Stimulated activated CD8-positive, alpha-beta memory T cell treated with anti-CD3 and anti-CD28 coated beads, Interleukin-4, amount 100 ng/mL, for 48 hours (primary cell): ENCODE data around the gene NAA40.

ENCODE experiments used
- DNase-seq: peaks from one replicate; pipeline ENCODE4 v3.0.0-alpha.2; 2020

Gene NAA40

DNA sequence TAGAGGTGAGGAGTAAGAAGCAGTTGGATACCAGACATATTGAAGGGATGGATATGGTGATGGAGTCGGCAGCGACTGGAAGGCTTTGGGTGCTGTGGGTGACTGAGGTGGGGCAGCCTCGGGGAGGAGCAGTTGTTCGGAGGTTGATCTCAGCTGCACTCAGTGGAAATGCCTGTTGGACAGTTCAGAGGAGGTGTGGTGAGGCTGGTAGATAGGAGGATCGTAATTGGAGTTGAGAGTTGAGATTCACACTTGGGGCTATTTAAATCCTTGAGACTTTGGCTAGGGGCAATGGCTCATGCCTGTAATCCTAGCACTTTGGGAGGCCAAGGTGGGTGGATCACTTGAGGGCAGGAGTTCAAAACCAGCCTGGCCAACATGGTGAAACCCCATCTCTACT lies 54.3 kb downstream of the NAA40 start:
- DNase-seq: no peak

DNA sequence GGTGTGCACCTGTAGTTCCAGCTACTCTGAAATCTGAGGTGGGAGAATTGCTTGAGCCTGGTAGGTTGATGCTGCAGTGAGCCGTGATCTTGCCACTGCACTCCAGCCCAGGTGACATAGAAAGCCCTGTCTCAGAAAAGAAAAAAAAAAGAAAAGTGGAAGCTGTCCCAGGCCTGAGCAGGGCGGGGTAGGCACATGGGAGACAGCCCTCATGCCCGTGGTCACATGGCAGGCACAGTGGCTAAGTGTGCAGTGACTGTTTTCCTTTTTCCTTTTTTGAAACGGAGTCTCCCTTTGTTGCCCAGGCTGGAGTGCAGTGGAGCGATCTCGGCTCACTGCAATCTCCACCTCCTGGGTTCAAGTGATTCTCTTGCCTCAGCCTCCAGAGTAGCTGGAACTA lies 55.2 kb downstream of the NAA40 start:
- no peak for DNase-seq

DNA sequence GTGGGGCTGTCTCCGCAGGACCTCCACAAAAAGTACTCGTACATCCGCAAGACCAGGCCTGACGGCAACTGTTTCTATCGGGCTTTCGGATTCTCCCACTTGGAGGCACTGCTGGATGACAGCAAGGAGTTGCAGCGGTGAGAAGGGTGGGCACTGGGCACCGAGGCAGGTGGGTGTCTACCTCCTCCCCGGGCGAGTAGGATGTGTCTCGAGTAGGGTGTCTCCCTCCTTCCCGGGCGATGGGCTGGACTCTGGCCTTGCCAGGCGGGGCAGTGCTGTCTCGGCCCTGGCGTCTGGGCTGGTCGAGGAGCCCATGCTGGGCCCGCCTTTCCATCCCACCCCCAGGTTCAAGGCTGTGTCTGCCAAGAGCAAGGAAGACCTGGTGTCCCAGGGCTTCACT lies 57.7 kb downstream of the NAA40 start:
- no peak for DNase-seq

DNA sequence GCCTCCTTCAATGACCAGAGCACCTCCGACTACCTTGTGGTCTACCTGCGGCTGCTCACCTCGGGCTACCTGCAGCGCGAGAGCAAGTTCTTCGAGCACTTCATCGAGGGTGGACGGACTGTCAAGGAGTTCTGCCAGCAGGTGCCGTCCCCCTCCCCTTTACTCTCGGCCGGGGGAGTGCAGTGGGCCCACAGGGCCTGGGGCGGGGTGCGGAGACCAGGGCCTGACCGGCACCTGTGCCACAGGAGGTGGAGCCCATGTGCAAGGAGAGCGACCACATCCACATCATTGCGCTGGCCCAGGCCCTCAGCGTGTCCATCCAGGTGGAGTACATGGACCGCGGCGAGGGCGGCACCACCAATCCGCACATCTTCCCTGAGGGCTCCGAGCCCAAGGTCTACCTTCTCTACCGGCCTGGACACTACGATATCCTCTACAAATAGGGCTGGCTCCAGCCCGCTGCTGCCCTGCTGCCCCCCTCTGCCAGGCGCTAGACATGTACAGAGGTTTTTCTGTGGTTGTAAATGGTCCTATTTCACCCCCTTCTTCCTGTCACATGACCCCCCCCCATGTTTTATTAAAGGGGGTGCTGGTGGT lies 58.4 kb downstream of the NAA40 start:
- DNase-seq: no peak

DNA sequence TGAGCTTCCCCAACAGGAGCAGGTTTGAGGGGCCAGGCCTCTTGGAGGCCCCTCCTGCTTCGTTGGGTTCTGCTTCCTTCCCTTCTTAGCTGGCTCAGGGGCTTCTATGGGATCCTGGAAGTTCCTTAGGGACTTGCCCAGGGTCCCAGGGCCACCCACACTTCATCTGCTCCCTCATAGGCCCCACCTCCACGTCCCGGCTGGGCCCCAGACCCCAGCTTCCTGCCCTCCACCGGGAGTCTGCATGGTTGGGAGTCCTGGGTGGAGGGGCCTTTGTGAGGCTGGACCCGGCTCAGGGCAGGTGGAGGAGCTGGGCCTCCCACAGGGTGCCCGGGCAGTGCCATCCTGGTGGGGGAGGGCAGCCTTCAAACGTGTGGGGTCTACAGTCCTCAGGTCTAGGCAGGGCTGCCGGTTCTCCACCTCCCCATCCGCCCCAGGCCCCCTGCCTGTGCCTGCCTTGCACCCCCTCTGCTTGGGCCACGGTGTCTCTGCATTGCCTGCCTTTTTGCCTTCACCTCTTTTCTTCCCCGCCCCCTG lies 59.1 kb downstream of the NAA40 start:
- DNase-seq: no peak

DNA sequence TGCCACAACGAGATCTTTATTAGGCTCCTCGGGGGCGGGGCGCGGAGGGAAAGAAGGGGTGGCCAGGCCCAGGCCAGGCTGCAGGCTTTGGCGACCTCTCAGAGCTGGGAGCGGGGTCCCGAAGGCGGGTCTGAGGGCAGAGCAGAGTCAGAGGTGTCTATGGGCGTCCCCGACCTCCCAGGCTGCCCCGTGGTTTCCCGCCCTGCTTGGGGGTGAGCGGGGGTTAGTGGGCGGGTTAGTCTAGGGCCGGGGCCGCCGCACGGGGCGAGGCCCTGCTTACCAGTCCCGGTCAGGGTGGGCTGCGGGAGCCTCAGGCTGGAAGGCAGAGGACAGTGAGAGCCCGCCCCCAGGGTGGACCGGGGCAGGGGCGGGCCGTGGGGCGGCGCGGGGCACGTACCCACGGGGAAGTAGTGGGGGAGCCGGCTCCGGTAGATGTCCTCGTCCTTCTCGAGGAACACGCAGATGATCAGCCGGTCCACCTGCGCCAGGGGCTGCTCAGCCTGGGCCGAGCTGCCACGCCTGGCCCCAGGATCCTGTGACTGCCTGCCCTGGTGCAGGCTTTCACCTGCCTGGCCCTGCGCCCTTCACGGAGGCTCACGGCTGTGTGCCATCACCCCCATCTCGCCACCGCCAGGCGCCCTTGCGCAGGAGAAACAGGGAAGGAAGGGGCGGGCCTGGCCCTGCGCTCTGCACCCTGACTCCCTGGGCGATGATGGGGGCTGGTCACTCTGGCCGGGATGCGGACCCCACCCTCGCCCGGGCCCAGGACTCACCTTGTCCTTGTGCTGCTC lies 60.0 kb downstream of the NAA40 start:
- no peak for DNase-seq

DNA sequence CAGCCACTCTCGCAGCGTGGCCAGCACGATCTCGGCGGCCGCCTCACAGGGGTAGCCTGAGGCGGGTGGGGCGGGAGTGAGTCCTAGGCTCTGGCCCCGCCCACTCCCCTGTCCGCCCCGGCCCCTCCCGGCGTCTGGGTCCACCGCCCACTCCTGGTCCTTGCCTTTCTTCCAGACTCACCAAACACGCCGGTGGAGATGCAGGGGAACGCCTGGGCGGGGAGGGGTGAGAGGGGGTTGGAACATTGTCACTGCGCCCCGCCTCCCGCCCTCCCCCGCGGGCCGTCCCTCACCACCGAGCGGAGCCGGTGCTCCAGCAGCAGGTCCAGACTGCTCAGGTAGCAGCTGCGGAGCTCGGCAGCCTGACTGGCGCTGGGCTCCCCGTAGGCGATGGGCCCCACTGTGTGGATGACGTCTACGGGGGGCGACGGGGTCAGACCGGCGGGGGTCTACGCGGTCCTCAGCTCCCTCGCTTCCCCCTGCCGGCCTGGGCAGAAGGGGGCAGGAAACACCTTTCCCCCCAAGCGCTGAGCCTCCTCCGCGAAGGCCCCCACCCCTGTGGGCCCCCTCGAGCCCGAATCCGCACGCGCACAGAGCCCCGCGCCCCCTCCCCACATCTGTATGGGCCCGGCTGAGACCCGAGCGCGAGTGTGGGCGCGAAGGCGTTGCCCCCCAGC lies 60.7 kb downstream of the NAA40 start:
- DNase-seq: peak; percentile 74

DNA sequence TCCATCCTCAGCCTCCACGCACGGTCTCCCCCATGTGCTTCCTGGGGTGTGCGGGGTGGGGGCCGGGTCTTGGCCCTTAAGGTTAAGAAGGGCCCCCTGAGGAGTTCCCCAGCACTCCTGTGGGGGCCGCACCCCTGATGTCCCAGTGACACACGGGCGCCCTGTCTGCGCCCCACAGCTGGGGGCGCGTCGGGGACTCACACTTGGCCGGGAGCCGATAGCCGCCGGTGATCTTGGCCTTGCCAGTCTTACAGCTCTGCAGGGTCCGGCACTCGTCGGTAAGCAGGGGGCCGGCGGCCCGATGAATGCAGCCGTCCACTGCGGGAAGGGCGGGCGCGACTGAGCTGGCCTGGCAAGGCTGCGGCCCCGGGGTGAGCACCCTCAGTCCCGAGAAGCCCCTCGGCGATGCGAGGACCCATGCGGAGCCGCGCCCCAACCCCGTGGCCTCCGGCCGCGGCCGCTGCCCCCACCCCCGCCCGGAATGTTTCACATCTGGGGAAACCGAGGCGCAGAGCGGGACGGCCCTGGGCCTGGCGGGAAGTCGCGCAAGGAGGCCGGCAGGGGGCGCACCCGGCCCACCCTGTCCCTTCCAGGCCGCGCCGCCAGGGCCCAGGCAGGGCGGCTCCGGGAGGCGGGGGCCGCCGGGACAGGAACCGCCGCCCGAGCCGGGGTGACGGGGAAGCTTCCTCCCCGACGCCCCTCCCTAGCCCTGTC lies 61.4 kb downstream of the NAA40 start:
- DNase-seq: peak; percentile 78

DNA sequence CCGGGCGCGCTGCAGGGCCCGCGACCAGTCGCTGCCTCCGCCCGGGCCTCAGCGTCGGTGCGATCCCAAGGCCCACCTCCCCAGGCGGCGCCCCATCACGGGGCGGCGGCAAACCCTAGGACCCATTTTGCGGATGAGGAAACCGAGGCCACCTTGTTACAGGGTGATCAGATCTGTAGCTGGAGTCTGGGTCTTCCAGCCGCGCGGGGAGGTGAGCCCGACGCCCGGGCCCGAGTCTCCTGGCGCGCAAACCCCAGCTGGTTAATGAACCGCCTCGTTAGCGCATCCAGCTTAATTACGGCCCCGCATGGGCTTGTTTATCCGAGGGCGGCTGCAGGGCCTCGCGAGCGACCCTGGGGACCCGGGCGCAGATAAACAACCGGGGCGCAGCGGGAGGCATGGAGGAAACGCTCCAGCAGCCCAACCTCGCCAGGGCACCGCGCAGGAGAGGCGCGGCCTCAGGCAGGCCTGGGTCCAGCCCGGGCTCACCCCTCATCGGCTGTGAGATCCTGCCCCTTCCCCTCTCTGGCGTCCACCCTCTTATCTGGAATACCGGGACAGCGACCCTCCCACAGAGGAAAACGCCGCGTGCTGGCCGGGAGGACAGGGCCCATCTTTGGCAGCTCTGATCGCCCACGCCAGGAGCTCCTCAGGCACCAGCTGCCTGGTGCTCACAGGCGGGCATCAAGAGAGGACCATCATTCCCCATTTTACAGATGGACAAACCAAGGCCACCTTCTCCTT lies 62.1 kb downstream of the NAA40 start:
- DNase-seq: no peak

DNA sequence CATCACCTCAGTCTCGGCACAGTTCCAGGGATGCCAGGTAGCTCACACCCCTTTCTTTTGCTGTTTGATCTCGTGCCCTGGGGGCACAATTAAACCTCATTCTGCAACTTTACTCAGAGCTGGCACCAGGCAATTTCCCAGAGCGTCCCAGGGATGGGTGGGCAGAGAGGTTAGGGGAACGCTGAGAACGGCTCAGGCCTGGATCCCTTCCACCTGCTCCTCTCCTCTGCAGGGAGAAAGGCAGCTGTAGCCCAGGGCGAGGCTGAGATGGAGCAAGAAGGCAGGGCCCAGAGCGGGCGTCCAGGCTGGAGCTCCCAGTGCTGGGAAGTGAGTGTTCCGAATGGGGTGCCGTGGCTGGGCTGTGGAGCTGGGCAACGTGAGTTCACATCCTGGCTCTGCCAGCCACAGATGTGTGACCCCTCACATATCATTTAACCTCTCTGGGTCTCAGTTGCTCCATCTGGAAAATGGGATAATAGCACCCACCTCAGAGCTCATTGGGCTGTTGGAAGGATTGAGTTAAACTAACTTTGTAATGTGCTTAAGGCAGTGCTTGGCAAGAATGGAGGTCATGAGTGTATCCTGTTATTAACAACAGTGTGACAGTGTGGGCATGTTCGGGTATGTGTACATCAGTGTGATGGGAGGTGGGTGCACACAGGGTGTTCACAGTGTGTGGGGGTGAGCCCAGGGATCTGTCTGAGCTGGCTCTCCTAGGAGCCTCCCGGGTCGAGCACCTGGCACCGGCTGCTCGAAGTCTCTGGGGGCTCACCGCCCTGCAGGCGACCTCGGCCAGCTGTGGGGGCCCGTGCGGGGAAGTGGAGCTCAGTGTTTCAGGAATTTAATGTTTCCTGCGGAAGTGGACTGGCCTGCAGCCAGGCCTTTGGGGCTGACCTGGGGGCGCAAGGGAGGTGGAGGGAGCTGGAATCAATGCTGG lies 63.0 kb downstream of the NAA40 start:
- DNase-seq: no peak

DNA sequence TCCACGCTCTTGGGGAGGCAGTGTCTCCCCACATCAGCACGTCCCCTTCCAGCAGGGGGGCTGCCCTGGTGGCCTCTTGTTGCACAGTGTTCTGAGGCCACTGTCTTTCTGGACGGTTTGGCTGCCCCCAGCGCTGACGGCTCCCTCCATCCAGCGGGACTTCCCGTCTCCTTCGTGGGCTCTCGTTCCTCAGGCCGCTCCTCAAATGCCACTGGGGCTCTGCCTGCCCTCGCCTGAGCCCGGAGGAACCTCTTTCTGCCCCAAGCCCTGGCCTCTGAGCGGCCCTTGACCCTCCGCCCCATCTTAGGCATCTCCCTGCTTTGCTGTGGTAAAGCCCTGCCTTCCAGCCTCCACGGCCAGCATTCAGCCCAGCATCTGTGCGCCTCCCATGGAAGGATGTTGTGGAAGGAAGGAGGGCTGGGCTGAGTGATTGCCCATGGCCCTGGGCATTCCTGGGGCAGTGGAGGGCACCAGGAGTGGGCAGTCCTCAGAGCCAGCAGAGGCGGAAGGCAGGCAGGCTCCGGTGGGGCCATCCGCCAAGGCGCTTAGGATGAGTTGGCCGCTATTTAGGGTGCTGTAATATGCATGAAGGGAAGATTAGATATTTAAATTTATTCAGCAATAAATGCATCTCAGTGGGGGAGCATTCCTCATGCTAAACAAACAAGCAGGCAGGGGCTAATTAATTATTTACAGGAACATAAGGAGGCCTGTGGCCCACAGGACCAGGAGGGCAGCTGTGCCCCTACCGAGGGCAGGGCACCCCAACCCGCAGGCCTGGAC lies 65.2 kb downstream of the NAA40 start:
- no peak for DNase-seq

DNA sequence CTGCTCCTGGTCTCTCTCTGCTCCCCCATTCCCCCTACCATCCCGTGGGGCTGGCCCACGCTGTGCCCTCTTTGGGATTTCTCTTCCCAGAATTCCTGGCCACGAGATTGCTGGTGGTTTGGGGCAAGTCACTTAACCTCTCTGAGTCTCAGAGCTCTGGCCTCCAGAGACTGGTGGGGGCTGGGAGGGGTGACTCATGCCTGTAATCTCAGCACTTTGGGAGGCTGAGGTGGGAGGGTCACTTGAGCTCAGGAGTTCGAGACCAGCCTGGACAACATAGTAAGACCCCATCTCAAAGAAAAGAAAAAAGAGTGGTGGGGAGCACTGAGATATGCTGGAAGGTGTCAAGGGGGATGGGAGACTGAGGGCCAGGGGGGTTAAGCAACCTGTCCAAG lies 65.8 kb downstream of the NAA40 start:
- DNase-seq: no peak

DNA sequence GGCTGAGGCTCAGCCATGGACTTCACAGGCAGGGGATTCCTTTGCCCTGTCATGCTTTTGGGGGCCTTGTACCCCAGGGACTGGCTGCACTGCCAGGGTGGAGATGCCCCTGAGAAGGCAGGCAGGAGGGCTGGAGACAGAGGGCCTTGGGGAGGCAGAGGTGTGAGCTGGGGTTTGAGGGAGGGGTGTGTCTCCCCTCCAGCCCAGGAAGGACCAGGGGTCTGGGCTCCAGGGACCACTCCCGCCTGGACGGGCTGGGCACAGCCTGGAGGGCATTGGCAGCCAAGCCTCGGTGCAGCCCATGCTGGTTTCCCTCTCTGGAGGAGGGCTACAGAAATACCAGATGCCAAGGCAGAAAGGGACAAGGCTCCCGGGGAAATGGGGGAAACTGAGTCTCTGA lies 66.9 kb downstream of the NAA40 start:
- no peak for DNase-seq

DNA sequence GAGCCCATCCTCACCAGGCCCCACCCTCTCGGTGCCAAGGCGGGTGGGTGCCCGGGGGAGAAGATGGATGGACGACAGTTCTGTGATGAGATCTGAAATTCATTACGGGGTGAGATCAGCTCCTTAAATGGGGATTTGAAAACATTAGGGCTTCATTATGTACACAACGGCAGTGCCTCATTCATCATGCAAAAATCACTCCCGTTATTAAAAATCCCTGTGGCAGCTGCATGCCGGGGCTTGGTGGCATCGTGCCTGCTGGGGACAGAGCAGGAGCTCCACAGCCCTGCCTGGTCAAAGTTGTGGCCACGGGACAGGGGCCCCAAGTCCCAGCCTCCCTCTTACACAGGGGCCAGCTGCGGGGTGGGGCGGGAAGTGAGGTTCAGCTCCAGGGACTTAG lies 67.6 kb downstream of the NAA40 start:
- DNase-seq: no peak
